ENCODE results near the gene TOM1L2.

TOM1L2 gene

DNA sequence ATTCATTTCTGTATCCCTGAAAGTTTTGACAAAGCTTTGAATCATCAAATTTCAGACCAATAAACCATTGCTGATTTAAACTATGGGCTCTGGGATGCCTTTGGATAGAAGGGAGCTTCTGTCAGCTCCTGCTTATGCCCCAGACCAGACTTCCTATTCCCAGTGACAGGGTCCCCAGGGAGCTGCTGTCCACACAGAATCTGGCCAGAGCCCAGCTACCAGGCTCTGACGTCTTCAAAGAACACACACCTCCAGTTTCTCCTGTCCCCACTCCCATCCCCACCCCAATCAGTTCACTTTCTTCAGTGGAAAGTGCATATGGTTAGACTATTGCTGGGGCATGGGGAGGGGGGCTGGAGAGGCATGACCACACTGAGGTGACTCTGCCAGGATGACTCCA, 83.8 kb downstream of the TOM1L2 start:
- H3K4me1 ChIP-seq (ENCODE audit: control insufficient read depth, insufficient read depth, low read length): no peaks in the 10 kb centered on the region
- no peaks in the 10 kb centered on the region for H3K27me3 ChIP-seq (ENCODE audit: control insufficient read depth, insufficient read depth, low read length)
- H3K36me3 ChIP-seq (ENCODE audit: insufficient read depth, low read length): peaks cover 25% of the 10 kb centered on the region
- no peak overlapping the region for H3K4me2 ChIP-seq (ENCODE audit: low read length)
- H3K9ac ChIP-seq (ENCODE audit: low read depth, low read length): no peak overlapping the region
- H3K9me3 ChIP-seq (replicated peaks; ENCODE audit: low read length): no peaks in the 10 kb centered on the region
- H3K4me3 ChIP-seq (ENCODE audit: low read length): no peak overlapping the region

GRCh38 chr17:17887752-17888304, 84.4 kb downstream of the TOM1L2 start:
- Histone ChIP-seq H3K4me1 (ENCODE audit: control insufficient read depth, insufficient read depth, low read length) (no peaks in the 10 kb centered on the region), H3K9ac (ENCODE audit: low read depth, low read length) (no peak overlapping the region), H3K27me3 (ENCODE audit: control insufficient read depth, insufficient read depth, low read length) (no peaks in the 10 kb centered on the region), H3K4me3 (ENCODE audit: low read length) (no peak overlapping the region), H3K9me3 (replicated peaks; ENCODE audit: low read length) (no peaks in the 10 kb centered on the region), H3K36me3 (ENCODE audit: insufficient read depth, low read length) (peaks cover 30% of the 10 kb centered on the region), H3K4me2 (ENCODE audit: low read length) (no peak overlapping the region)

DNA sequence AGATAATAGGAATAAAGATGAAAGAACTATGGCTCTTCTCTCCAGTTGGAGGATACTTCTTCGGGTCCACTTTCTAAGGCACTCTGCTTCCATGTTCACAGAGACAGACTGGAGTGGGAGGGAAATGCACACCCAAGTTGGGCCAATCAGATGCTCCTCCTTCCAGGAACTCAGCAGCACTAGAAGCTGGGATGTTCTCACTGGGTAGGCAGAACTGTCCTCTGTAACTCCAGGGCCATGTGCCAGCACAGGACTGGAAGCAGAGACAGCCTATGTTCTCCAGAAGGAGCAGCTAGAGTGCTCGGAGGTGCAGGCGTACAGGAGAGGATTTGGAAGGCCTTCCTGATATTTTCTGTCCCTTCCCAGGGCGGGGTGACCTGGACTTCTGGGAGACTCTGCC, 85.5 kb downstream of the TOM1L2 start:
- H3K9ac ChIP-seq (ENCODE audit: low read depth, low read length): no peak overlapping the region
- H3K9me3 ChIP-seq (replicated peaks; ENCODE audit: low read length): no peaks in the 10 kb centered on the region
- no peak overlapping the region for H3K4me2 ChIP-seq (ENCODE audit: low read length)
- no peaks in the 10 kb centered on the region for H3K27me3 ChIP-seq (ENCODE audit: control insufficient read depth, insufficient read depth, low read length)
- H3K36me3 ChIP-seq (ENCODE audit: insufficient read depth, low read length): peaks cover 32% of the 10 kb centered on the region
- no peak overlapping the region for H3K4me3 ChIP-seq (ENCODE audit: low read length)
- H3K4me1 ChIP-seq (ENCODE audit: control insufficient read depth, insufficient read depth, low read length): no peaks in the 10 kb centered on the region

DNA sequence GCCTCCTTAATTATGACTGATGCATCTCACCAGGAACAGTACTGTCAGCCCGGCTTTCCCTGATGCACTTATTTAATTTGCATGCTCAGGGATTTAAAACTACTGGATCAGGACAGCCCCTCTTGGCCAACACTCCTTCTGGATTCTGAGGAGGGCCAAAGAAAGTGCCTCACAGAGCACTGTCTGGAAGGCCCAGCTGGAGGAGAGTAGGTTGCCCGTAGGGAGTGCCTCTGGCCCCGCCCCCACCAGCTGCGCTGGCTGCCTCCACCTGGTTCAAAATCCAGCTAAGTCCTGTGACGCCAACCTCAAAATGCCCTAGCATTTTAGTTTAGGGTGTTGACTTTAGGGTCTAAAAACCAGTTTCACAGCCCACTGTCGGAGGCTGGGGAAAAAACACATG, 86.0 kb downstream of the TOM1L2 start:
- Histone ChIP-seq H3K9me3 (replicated peaks; ENCODE audit: low read length) (no peaks in the 10 kb centered on the region), H3K4me2 (ENCODE audit: low read length) (no peak overlapping the region), H3K4me1 (ENCODE audit: control insufficient read depth, insufficient read depth, low read length) (no peaks in the 10 kb centered on the region), H3K4me3 (ENCODE audit: low read length) (no peak overlapping the region), H3K27me3 (ENCODE audit: control insufficient read depth, insufficient read depth, low read length) (no peaks in the 10 kb centered on the region), H3K9ac (ENCODE audit: low read depth, low read length) (no peak overlapping the region), H3K36me3 (ENCODE audit: insufficient read depth, low read length) (peaks cover 37% of the 10 kb centered on the region)

GRCh38 chr17:17884391-17885357, 87.5 kb downstream of the TOM1L2 start:
- Histone ChIP-seq H3K9me3 (replicated peaks; ENCODE audit: low read length) (no peaks in the 10 kb centered on the region), H3K27me3 (ENCODE audit: control insufficient read depth, insufficient read depth, low read length) (no peaks in the 10 kb centered on the region), H3K9ac (ENCODE audit: low read depth, low read length) (no peak overlapping the region), H3K36me3 (ENCODE audit: insufficient read depth, low read length) (peaks cover 51% of the 10 kb centered on the region), H3K4me3 (ENCODE audit: low read length) (no peak overlapping the region), H3K4me1 (ENCODE audit: control insufficient read depth, insufficient read depth, low read length) (no peaks in the 10 kb centered on the region), H3K4me2 (ENCODE audit: low read length) (no peak overlapping the region)

- no peaks in the 10 kb centered on the region for H3K4me1 ChIP-seq (ENCODE audit: control insufficient read depth, insufficient read depth, low read length)
- peaks cover 55% of the 10 kb centered on the region for H3K36me3 ChIP-seq (ENCODE audit: insufficient read depth, low read length)
- no peak overlapping the region for H3K4me3 ChIP-seq (ENCODE audit: low read length)
Observed at GRCh38 chr17:17883801-17884200, 88.4 kb downstream of the TOM1L2 start.

DNA sequence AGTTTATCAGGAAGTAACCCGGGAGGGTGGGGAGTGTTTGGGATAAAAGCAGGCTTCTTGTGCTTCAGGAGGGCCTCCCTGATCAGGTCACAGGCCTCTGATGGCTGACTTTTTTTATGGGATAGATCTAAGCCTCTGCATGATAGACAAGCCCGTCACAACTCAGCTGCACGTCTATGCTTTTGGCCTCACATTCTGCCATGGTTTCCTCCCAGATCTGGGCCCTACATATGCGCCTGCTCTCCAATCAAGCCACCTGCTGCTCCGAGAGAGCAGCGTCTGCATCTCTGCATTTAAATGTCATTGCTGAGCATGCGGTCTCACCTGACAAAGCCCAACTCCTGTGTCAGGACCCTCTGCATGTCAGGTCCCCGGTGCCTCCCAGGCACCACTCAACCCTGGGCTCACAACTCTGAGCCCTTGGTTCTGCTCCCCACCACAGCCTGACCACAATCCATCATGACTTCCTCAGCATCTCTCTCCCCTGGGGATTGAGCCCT, 90.1 kb downstream of the TOM1L2 start:
- no peak overlapping the region for H3K4me2 ChIP-seq (ENCODE audit: low read length)
- peaks cover 13% of the 10 kb centered on the region for H3K4me1 ChIP-seq (ENCODE audit: control insufficient read depth, insufficient read depth, low read length)
- no peak overlapping the region for H3K9ac ChIP-seq (ENCODE audit: low read depth, low read length)
- no peaks in the 10 kb centered on the region for H3K27me3 ChIP-seq (ENCODE audit: control insufficient read depth, insufficient read depth, low read length)
- no peaks in the 10 kb centered on the region for H3K9me3 ChIP-seq (replicated peaks; ENCODE audit: low read length)
- peaks cover 68% of the 10 kb centered on the region for H3K36me3 ChIP-seq (ENCODE audit: insufficient read depth, low read length)
- H3K4me3 ChIP-seq (ENCODE audit: low read length): no peak overlapping the region

More at GRCh38 chr17:17883801-17884200, 88.4 kb downstream of the TOM1L2 start:
- no peak overlapping the region for H3K4me2 ChIP-seq (ENCODE audit: low read length)
- H3K9ac ChIP-seq (ENCODE audit: low read depth, low read length): no peak overlapping the region
- no peaks in the 10 kb centered on the region for H3K9me3 ChIP-seq (replicated peaks; ENCODE audit: low read length)
- H3K27me3 ChIP-seq (ENCODE audit: control insufficient read depth, insufficient read depth, low read length): no peaks in the 10 kb centered on the region

DNA sequence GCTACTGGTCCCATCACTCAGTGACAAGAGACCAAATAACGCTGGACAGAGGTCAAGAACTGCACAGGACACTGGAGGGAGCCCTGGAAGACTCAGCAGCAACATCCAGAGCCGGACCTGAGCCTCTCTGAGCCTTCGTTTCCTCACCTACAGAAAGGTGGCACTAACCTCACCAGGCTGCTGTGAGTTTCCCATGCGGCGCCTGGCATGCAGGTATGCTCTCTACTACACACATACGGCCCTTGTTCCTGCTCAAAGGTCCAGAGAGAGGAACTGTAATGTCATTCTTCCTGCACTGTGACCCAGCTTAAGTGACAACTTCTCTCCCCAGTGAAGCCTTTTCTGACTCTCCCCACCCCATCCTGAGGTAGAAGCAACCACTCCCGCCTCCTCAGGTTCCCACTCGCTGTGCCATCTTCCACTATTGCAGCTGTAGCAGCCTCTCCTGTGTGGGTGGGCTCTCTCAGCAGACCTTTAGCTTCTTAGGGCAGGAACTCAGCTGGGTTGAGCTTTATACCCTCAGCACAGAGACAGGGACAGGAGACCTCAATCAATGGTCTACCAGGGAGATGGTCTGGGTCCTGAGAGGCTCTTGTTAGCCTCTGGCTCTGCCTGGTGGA, 91.5 kb downstream of the TOM1L2 start:
- Histone ChIP-seq H3K4me2 (ENCODE audit: low read length) (no peak overlapping the region), H3K4me3 (ENCODE audit: low read length) (no peak overlapping the region), H3K9me3 (replicated peaks; ENCODE audit: low read length) (no peaks in the 10 kb centered on the region), H3K36me3 (ENCODE audit: insufficient read depth, low read length) (peaks cover 82% of the 10 kb centered on the region), H3K27me3 (ENCODE audit: control insufficient read depth, insufficient read depth, low read length) (no peaks in the 10 kb centered on the region), H3K9ac (ENCODE audit: low read depth, low read length) (no peak overlapping the region), H3K4me1 (ENCODE audit: control insufficient read depth, insufficient read depth, low read length) (peaks cover 19% of the 10 kb centered on the region)

DNA sequence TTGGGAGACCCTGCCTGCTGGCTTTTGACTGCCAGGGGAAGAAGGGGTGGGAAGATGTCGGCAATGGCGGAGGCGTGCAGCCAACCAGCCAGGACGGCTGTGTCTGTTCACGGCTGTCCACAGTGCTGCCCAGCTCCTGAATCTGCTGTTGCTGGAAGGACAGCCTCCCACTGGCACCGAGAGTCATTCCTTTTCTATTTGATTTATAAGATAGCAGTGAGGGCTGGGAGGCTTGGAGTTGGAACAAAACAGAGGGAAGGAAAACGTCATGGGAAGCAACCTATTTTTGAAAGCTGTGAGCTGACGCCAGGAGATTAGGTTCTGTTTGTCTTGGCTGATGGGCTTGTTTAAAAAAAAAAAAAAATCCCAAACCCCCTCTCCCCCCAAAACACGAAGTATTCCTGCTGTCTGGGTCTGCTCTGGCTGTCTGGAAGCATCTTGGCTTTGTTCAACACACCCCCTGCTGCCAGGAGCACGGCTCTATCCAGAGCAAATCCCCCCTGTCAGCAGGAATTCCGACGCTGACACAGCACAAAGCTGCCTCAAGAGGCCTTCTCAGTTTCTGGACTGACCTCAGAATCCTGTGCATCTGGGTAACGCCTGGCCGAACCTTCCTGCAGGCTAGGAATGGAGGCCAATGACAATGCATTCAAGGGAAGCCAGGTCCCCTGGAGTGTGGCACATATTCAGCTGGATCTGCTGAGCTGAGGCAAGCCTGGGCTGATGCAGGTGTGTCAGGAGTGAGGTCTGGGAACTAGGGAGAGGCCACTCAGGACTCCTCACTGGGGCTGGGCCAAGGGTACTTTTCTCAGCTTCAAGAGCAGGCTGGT, 94.5 kb downstream of the TOM1L2 start:
- H3K36me3 ChIP-seq (ENCODE audit: insufficient read depth, low read length): peaks cover 74% of the 10 kb centered on the region
- H3K9ac ChIP-seq (ENCODE audit: low read depth, low read length): no peak overlapping the region
- H3K9me3 ChIP-seq (replicated peaks; ENCODE audit: low read length): no peaks in the 10 kb centered on the region
- no peaks in the 10 kb centered on the region for H3K27me3 ChIP-seq (ENCODE audit: control insufficient read depth, insufficient read depth, low read length)
- peaks cover 22% of the 10 kb centered on the region for H3K4me1 ChIP-seq (ENCODE audit: control insufficient read depth, insufficient read depth, low read length)
- H3K4me3 ChIP-seq (ENCODE audit: low read length): no peak overlapping the region
- H3K4me2 ChIP-seq (ENCODE audit: low read length): peak overlapping the region; percentile 46

GRCh38 chr17:17876959-17877528, 95.2 kb downstream of the TOM1L2 start:
- Histone ChIP-seq H3K4me3 (ENCODE audit: low read length) (no peak overlapping the region), H3K27me3 (ENCODE audit: control insufficient read depth, insufficient read depth, low read length) (no peaks in the 10 kb centered on the region), H3K4me1 (ENCODE audit: control insufficient read depth, insufficient read depth, low read length) (peaks cover 22% of the 10 kb centered on the region), H3K9ac (ENCODE audit: low read depth, low read length) (no peak overlapping the region), H3K9me3 (replicated peaks; ENCODE audit: low read length) (no peaks in the 10 kb centered on the region), H3K36me3 (ENCODE audit: insufficient read depth, low read length) (peaks cover 67% of the 10 kb centered on the region), H3K4me2 (ENCODE audit: low read length) (peak overlapping the region; percentile 46)

All from skeletal muscle satellite cell (primary cell).